AG10803 (cell line): Measurements from ENCODE around the gene LACTBL1.
A peak's percentile ranks its signal among the peaks of the same experiment; 100 is the strongest.

Experiments
- DNase-seq: peaks from one replicate; pipeline ENCODE4 v3.0.0; 2010; ENCODE audit warnings: low read depth
- H3K4me3 ChIP-seq: 2 replicates; pipeline ENCODE4 v1.5.1; 2011; ENCODE audit warnings: mild to moderate bottlenecking, low read length, control low read depth
- TF ChIP-seq, protein P1 (sequence below): conservative IDR thresholded peaks from 2 replicates; pipeline ENCODE4 v1.5.1; 2011; ENCODE audit warnings: mild to moderate bottlenecking, low read length, control low read depth, inconsistent platforms

Gene LACTBL1

GRCh38 chr1:22920026-22920733 is 52.5 kb downstream of the LACTBL1 start:
- no peak for DNase-seq
- H3K4me3 ChIP-seq = no peak overlapping the region
- TF ChIP-seq, protein P1, sequence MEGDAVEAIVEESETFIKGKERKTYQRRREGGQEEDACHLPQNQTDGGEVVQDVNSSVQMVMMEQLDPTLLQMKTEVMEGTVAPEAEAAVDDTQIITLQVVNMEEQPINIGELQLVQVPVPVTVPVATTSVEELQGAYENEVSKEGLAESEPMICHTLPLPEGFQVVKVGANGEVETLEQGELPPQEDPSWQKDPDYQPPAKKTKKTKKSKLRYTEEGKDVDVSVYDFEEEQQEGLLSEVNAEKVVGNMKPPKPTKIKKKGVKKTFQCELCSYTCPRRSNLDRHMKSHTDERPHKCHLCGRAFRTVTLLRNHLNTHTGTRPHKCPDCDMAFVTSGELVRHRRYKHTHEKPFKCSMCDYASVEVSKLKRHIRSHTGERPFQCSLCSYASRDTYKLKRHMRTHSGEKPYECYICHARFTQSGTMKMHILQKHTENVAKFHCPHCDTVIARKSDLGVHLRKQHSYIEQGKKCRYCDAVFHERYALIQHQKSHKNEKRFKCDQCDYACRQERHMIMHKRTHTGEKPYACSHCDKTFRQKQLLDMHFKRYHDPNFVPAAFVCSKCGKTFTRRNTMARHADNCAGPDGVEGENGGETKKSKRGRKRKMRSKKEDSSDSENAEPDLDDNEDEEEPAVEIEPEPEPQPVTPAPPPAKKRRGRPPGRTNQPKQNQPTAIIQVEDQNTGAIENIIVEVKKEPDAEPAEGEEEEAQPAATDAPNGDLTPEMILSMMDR = no peak

GRCh38 chr1:22919341-22920025 is 53.2 kb downstream of the LACTBL1 start:
- TF ChIP-seq, protein P1 = no peak
- peak; percentile 42 for DNase-seq
- no peak overlapping the region for H3K4me3 ChIP-seq

DNA sequence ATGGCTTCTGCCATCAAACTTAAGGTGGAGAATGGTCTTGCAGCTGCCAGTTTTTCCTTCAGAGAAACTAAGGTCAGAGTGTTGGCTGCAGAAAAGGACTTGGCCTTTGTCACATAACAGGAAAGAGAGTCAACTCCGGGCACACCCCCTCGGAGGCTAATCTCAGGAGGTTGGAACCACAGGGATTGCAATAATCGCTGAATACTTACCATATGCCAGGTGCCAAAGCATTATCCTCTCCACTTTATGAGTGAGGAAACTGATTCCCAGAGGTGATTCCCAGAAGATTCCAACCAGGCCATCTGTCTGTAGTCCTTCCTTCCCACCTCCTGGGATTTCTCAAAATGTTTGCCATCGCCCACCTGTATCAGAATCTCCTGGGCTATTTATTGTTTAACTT is 54.0 kb downstream of the LACTBL1 start:
- H3K4me3 ChIP-seq = no peak overlapping the region
- DNase-seq = no peak
- TF ChIP-seq, protein P1 = no peak

DNA sequence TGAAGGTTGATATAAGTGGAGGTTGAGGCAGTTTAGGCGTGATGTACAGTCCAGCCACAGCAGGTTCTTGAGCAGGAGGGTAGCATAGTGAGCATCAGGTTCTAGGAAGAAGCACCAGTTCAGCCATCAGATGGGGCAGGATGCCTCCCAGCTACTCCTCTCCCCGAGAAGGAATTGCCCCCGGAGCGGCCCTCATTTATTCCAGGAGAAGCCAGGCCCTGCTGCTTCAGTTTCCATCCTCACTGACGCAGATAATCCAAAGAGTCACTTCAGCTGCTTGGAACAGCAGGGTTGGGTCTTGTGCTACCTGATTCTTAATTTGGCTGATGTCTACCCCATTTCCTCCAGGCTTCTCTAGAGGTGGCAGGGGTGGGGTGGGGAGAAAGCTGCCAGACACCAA is 54.7 kb downstream of the LACTBL1 start:
- DNase-seq = no peak
- TF ChIP-seq, protein P1 = no peak

GRCh38 chr1:22916471-22916820 is 56.2 kb downstream of the LACTBL1 start:
- no peak for DNase-seq
- TF ChIP-seq, protein P1 = no peak
- no peak overlapping the region for H3K4me3 ChIP-seq

More for the DNA sequence above, 54.7 kb downstream of the LACTBL1 start:
- no peak overlapping the region for H3K4me3 ChIP-seq

DNA sequence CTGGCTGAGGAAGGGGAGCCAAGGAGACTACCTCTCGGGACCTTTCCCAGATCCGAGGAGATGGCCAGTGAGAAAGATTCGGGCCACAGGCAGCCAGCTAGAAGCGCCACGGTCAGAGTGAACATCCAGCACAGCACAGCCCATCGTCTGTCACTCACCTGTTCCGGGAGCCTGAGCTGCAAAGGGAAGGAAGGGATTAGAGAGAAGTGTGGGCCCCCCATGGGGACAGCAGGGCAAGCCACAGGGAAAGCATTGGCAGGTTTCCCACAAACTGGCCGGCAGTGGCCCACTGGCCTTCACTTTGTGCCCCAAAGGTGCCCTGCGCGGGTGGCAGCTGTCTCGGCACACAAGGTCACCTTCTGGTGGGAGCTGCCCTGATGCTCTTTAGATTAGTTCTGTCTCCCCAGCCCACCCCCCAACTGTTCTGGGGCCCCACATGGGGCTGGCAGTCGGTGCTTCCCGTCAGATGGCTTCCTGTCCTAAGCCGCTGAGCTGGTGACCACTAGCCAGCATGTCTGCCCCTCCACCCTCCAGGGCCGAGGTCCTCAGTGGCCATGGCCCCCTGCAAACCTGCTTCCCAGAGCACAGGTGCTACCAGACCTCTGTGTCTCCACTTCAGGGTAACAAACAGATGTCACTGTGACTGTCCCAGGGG is 56.7 kb downstream of the LACTBL1 start:
- no peak overlapping the region for H3K4me3 ChIP-seq
- TF ChIP-seq, protein P1 = no peak
- DNase-seq = no peak
